Measurements from ENCODE around the gene PRIM1.
"Not testable (repeated sequence)": the region's sequence is repeated elsewhere in the genome, so short reads cannot be mapped to it uniquely, and the experiment has no call there.

The PRIM1 gene

DNA sequence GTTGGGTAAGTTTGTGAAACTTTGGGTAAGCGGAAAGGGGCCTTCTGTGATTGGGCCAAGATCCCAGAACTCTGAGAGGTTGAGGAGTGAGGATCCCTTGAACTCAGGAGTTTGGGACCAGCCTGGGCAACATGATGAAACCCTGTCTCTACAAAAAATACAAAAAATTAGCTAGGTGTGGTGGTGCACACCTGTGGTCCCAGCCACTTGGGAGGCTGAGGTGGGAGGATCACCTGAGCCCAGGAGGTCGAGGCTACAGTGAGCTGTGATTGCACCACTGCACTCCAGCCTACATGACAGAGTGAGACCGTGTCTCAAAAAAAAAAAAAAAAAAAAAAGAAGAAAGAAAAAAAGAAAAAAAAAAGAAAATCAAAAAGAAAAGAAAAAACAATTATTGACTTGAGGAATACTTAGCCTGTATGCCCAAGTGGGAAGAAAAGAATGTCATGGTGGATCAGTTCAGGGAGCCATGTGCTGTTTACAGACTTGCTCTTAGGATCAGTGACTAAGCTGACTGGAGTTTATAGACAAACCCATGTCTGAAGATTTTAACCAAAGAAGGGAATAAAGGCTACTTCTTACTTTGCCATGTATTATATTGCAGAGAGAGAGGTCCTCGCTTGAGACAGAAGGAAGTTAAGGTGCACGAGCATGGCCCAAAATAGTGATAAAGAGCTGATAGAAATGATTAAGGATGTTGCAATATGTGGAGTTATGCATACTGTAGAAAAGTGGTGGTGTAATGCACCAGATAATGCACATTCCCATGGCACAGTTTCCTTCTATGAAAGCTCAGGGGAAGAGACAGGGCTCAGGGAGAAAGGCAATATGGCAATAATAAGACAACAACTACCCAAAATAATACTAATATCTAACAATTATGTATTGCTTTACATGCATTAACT is 11.9 kb upstream of the PRIM1 start:
- TF ChIP-seq, protein P1, sequence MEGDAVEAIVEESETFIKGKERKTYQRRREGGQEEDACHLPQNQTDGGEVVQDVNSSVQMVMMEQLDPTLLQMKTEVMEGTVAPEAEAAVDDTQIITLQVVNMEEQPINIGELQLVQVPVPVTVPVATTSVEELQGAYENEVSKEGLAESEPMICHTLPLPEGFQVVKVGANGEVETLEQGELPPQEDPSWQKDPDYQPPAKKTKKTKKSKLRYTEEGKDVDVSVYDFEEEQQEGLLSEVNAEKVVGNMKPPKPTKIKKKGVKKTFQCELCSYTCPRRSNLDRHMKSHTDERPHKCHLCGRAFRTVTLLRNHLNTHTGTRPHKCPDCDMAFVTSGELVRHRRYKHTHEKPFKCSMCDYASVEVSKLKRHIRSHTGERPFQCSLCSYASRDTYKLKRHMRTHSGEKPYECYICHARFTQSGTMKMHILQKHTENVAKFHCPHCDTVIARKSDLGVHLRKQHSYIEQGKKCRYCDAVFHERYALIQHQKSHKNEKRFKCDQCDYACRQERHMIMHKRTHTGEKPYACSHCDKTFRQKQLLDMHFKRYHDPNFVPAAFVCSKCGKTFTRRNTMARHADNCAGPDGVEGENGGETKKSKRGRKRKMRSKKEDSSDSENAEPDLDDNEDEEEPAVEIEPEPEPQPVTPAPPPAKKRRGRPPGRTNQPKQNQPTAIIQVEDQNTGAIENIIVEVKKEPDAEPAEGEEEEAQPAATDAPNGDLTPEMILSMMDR (IDR thresholded peaks at IDR 0.05; ENCODE audit: unreplicated experiment in 3 of 3): no peak
- H3K9me3 Mint-ChIP-seq: peaks cover 1% of the 10 kb centered on the region
- peaks cover 5% of the 10 kb centered on the region for H3K4me1 Mint-ChIP-seq
- no peak overlapping the region for H3K4me3 Mint-ChIP-seq
- no peaks in the 10 kb centered on the region for H3K36me3 Mint-ChIP-seq (ENCODE audit: low read depth)
- H3K27ac Mint-ChIP-seq: peak overlapping the region in 1 of 3 experiments; percentile 2
- peaks cover 4% of the 10 kb centered on the region for H3K27me3 Mint-ChIP-seq (ENCODE audit: low read depth)

DNA sequence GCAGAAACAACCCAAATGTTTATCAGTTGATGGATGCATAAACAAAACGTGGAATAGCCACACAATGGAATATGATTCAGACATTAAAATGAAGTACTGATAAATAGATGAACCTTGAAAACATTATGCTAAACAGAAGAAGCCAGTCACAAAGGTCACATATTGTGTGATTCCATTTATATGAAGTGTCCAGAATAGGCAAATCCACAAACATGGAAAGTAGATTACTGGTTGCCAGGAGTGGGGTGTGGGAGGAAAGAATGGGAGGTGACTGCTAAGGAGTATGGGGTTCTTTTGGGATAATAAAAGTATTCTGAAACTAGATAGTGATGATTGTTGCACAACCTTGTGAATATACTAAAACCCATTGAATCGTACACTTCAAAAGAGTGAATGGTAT is 9.7 kb upstream of the PRIM1 start:
- H3K4me3 Mint-ChIP-seq: no peak overlapping the region
- H3K4me1 Mint-ChIP-seq: peaks cover 5% of the 10 kb centered on the region
- TF ChIP-seq, protein P1 (IDR thresholded peaks at IDR 0.05; ENCODE audit: unreplicated experiment in 3 of 3): no peak
- H3K27me3 Mint-ChIP-seq (ENCODE audit: low read depth): no peaks in the 10 kb centered on the region
- peaks cover 5% of the 10 kb centered on the region for H3K9me3 Mint-ChIP-seq
- H3K27ac Mint-ChIP-seq: no peak overlapping the region
- H3K36me3 Mint-ChIP-seq (ENCODE audit: low read depth): no peaks in the 10 kb centered on the region

- Mint-ChIP-seq H3K4me1 (peaks cover 5% of the 10 kb centered on the region), H3K27ac (no peak overlapping the region), H3K36me3 (ENCODE audit: low read depth) (no peaks in the 10 kb centered on the region), H3K9me3 (peaks cover 5% of the 10 kb centered on the region), H3K27me3 (ENCODE audit: low read depth) (peaks cover 3% of the 10 kb centered on the region), H3K4me3 (no peak overlapping the region)
- TF ChIP-seq, protein P1 (IDR thresholded peaks at IDR 0.05; ENCODE audit: unreplicated experiment in 3 of 3): no peak
Observed at GRCh38 chr12:56760460-56760859, 8.3 kb upstream of the PRIM1 start.

DNA sequence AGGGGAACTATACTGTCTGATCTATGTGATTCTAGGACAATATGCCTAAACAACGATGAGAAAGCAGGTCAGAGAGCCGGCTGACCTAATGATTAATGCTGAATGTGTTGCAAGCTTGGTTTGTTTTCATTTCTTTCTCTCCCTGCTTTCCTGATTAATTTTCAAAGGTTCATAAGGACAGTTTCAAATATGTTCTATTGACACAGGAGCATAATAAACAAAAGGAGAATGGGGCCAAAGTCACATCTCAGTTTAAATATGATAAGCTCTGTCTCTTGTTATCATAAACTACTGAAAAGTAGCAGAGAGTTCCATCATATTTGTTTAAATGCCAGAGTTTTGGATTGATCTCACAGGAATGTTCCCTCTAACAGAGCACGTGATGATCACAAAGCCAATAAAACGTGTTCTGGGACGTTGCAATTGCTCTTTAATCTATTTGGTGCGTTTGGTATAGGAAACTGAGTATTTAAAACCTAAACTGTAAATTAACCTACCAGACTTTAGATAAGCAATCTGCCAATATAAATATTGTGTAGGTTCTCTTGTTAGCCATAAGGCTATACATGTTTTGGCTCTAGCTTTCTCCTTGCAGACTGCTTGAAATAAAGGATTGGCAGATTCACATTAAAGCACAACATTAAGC is 7.3 kb upstream of the PRIM1 start:
- Mint-ChIP-seq H3K27ac (peak overlapping the region in 1 of 3 experiments; percentile 15), H3K27me3 (ENCODE audit: low read depth) (peaks cover 3% of the 10 kb centered on the region), H3K9me3 (peaks cover 5% of the 10 kb centered on the region), H3K4me1 (peaks cover 5% of the 10 kb centered on the region), H3K4me3 (no peak overlapping the region), H3K36me3 (ENCODE audit: low read depth) (no peaks in the 10 kb centered on the region)
- TF ChIP-seq, protein P1 (IDR thresholded peaks at IDR 0.05; ENCODE audit: unreplicated experiment in 3 of 3): no peak

- peaks cover 3% of the 10 kb centered on the region for H3K27me3 Mint-ChIP-seq (ENCODE audit: low read depth)
- TF ChIP-seq, protein P1 (IDR thresholded peaks at IDR 0.05; ENCODE audit: unreplicated experiment in 3 of 3): no peak
- peaks cover 5% of the 10 kb centered on the region for H3K4me1 Mint-ChIP-seq
- no peaks in the 10 kb centered on the region for H3K36me3 Mint-ChIP-seq (ENCODE audit: low read depth)
- no peak overlapping the region for H3K27ac Mint-ChIP-seq
- H3K9me3 Mint-ChIP-seq: peaks cover 5% of the 10 kb centered on the region
- no peak overlapping the region for H3K4me3 Mint-ChIP-seq
Observed at GRCh38 chr12:56758728-56759262, 6.7 kb upstream of the PRIM1 start.

DNA sequence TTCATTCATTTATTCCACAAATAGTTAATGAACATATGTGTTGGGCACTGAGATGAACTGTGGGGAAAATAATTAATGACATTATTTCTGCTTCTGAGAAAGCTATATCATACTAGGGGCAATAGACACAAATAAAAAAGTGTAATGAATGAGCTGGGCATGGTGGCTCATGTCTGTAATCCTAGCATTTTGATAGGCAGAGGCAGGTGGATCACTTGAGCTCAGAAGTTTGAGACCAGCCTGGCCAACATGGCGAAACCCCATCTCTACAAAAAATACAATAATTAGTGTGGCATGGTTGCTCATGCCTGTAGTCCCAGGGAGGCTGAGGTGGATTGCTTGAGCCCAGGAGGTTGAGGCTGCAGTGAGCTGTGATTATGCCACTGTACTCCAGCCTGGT is 5.8 kb upstream of the PRIM1 start:
- H3K4me3 Mint-ChIP-seq; H3K36me3 Mint-ChIP-seq (ENCODE audit: low read depth); H3K4me1 Mint-ChIP-seq; H3K9me3 Mint-ChIP-seq; H3K27me3 Mint-ChIP-seq (ENCODE audit: low read depth): not testable (repeated sequence)
- H3K27ac Mint-ChIP-seq: peak overlapping the region in 1 of 3 experiments; percentile 55
